Mesodermal cell (in vitro differentiated cells): ENCODE results near the gene TMED6.
A peak's percentile ranks its signal among the peaks of the same experiment; 100 is the strongest.

ENCODE experiments used
- H3K27ac ChIP-seq: 2 replicates; pipeline ENCODE4 v1.7.0; 2013; ENCODE audit warnings: mild to moderate bottlenecking, low read depth, low read length, moderate library complexity; ENCODE audit not compliant: severe bottlenecking
- H3K36me3 ChIP-seq: 2 replicates; pipeline ENCODE4 v1.7.1; 2013; ENCODE audit warnings: mild to moderate bottlenecking, low read length, moderate library complexity; ENCODE audit not compliant: control insufficient read depth, insufficient read depth
- H3K4me1 ChIP-seq: one replicate; pipeline ENCODE4 v1.7.1; 2013; ENCODE audit warnings: mild to moderate bottlenecking, low read length; ENCODE audit not compliant: insufficient read depth, control insufficient read depth, poor library complexity, severe bottlenecking
- H3K4me3 ChIP-seq: 2 replicates; pipeline ENCODE4 v1.7.0; 2013; ENCODE audit warnings: low read length, control low read depth, mild to moderate bottlenecking; ENCODE audit not compliant: insufficient read depth, poor library complexity, severe bottlenecking; ENCODE audit errors: extremely low read depth
- H3K9me3 ChIP-seq: 2 replicates; pipeline ENCODE4 v1.7.1; 2013; ENCODE audit warnings: mild to moderate bottlenecking, low read length, moderate library complexity; ENCODE audit not compliant: control insufficient read depth
- WGBS, 2 experiments: methylation state at CpG; one replicate each; pipeline ENCODE4 v1.1.5; 2013; ENCODE audit warnings: missing lambda C conversion rate in 2 of 2; ENCODE audit not compliant: insufficient coverage in 2 of 2; 5-methylcytosine and 5-hydroxymethylcytosine counted together

Gene TMED6

GRCh38 chr16:69378760-69379159 lies 27.2 kb upstream of the TMED6 start:
- Histone ChIP-seq H3K27ac (no peak overlapping the region), H3K9me3 (no peaks in the 10 kb centered on the region), H3K4me3 (no peak overlapping the region), H3K4me1 (peaks cover 4% of the 10 kb centered on the region), H3K36me3 (peaks cover 93% of the 10 kb centered on the region)
- WGBS, 2 experiments: 88 to 100% methylated on average over 1 of the region's 1 CpG

GRCh38 chr16:69378036-69378435 lies 26.4 kb upstream of the TMED6 start:
- 100% methylated on average over 1 of the region's 1 CpG for WGBS, 2 experiments
- Histone ChIP-seq H3K36me3 (peaks cover 92% of the 10 kb centered on the region), H3K4me1 (no peaks in the 10 kb centered on the region), H3K27ac (no peak overlapping the region), H3K4me3 (no peak overlapping the region), H3K9me3 (no peaks in the 10 kb centered on the region)

GRCh38 chr16:69376393-69377059 lies 24.9 kb upstream of the TMED6 start:
- Histone ChIP-seq H3K36me3 (peaks cover 92% of the 10 kb centered on the region), H3K9me3 (no peaks in the 10 kb centered on the region), H3K4me3 (no peak overlapping the region), H3K27ac (no peak overlapping the region), H3K4me1 (no peaks in the 10 kb centered on the region)
- 92 to 96% methylated on average over 2 to 9 of the region's 10 CpGs for WGBS, 2 experiments

- peaks cover 12% of the 10 kb centered on the region for H3K4me1 ChIP-seq
- no peaks in the 10 kb centered on the region for H3K9me3 ChIP-seq
- H3K4me3 ChIP-seq: no peak overlapping the region
- WGBS, 2 experiments: no CpG with 5 or more reads among the region's 1 CpG
- peaks cover 88% of the 10 kb centered on the region for H3K36me3 ChIP-seq
- no peak overlapping the region for H3K27ac ChIP-seq
These were observed 21.4 kb upstream of the TMED6 start for GRCh38 chr16:69373019-69373418.

GRCh38 chr16:69371564-69371963 lies 20.0 kb upstream of the TMED6 start:
- H3K4me3 ChIP-seq: no peak overlapping the region
- 100% methylated on average over 1 of the region's 2 CpGs; no CpG with 5 or more reads in 1 of the 2 experiments for WGBS, 2 experiments
- peaks cover 86% of the 10 kb centered on the region for H3K36me3 ChIP-seq
- no peaks in the 10 kb centered on the region for H3K9me3 ChIP-seq
- no peak overlapping the region for H3K27ac ChIP-seq
- H3K4me1 ChIP-seq: peaks cover 23% of the 10 kb centered on the region

GRCh38 chr16:69368866-69369265 lies 17.3 kb upstream of the TMED6 start:
- H3K36me3 ChIP-seq: peaks cover 89% of the 10 kb centered on the region
- WGBS, 2 experiments: 95 to 96% methylated on average over 2 to 3 of the region's 4 CpGs
- peak overlapping the region; percentile 86 for H3K27ac ChIP-seq
- H3K9me3 ChIP-seq: no peaks in the 10 kb centered on the region
- peaks cover 27% of the 10 kb centered on the region for H3K4me1 ChIP-seq
- H3K4me3 ChIP-seq: no peak overlapping the region

GRCh38 chr16:69367980-69368379 lies 16.4 kb upstream of the TMED6 start:
- 65 to 88% methylated on average over 6 to 7 of the region's 7 CpGs for WGBS, 2 experiments
- Histone ChIP-seq H3K4me3 (no peak overlapping the region), H3K36me3 (peaks cover 88% of the 10 kb centered on the region), H3K27ac (peak overlapping the region; percentile 86), H3K4me1 (peaks cover 27% of the 10 kb centered on the region), H3K9me3 (no peaks in the 10 kb centered on the region)

GRCh38 chr16:69366431-69366830 lies 14.8 kb upstream of the TMED6 start:
- H3K9me3 ChIP-seq: no peaks in the 10 kb centered on the region
- no peak overlapping the region for H3K27ac ChIP-seq
- WGBS, 2 experiments: 97 to 100% methylated on average over 4 to 5 of the region's 7 CpGs
- peaks cover 77% of the 10 kb centered on the region for H3K36me3 ChIP-seq
- H3K4me1 ChIP-seq: peaks cover 27% of the 10 kb centered on the region
- H3K4me3 ChIP-seq: no peak overlapping the region

GRCh38 chr16:69365901-69366300 lies 14.3 kb upstream of the TMED6 start:
- WGBS, 2 experiments: 100% methylated on average over 1 to 2 of the region's 2 CpGs
- Histone ChIP-seq H3K4me1 (peaks cover 27% of the 10 kb centered on the region), H3K36me3 (peaks cover 74% of the 10 kb centered on the region), H3K4me3 (no peak overlapping the region), H3K27ac (no peak overlapping the region), H3K9me3 (no peaks in the 10 kb centered on the region)

- WGBS, 2 experiments: 100% methylated on average over 1 of the region's 2 CpGs; no CpG with 5 or more reads in 1 of the 2 experiments
- Histone ChIP-seq H3K36me3 (peaks cover 70% of the 10 kb centered on the region), H3K9me3 (no peaks in the 10 kb centered on the region), H3K27ac (no peak overlapping the region), H3K4me1 (peaks cover 25% of the 10 kb centered on the region), H3K4me3 (no peak overlapping the region)
These were observed 12.5 kb upstream of the TMED6 start for GRCh38 chr16:69364088-69364487.

GRCh38 chr16:69363281-69363717 lies 11.7 kb upstream of the TMED6 start:
- H3K36me3 ChIP-seq: peaks cover 63% of the 10 kb centered on the region
- 89 to 91% methylated on average over 4 to 5 of the region's 5 CpGs for WGBS, 2 experiments

More at GRCh38 chr16:69363281-69363717, 11.7 kb upstream of the TMED6 start:
- peaks cover 17% of the 10 kb centered on the region for H3K4me1 ChIP-seq
- no peaks in the 10 kb centered on the region for H3K9me3 ChIP-seq
- no peak overlapping the region for H3K27ac ChIP-seq
- no peak overlapping the region for H3K4me3 ChIP-seq
